K562 (cell line): ENCODE measurements around the gene MICU1. TPM values are rescaled to one million over a fixed set of nuclear protein-coding genes. Genes with fewer than 3 reads are reported as not detected.
A peak's percentile ranks its signal among the peaks of the same experiment; 100 is the strongest.

ENCODE experiments used
- BHLHE40 ChIP-seq: IDR thresholded peaks from 2 replicates; pipeline ENCODE4 v1.6.1; 2011; ENCODE audit warnings: low read length, improper control_type of control experiment
- BRD9 ChIP-seq: fragments of 450-650 bp; IDR thresholded peaks from 2 replicates; pipeline ENCODE4 v1.6.1; 2018; ENCODE audit warnings: low read depth; ENCODE audit not compliant: partially characterized antibody
- DEAF1 ChIP-seq: fragments of 450-650 bp; formaldehyde crosslinking; IDR thresholded peaks from 2 replicates; pipeline ENCODE4 v1.4.0; 2020; ENCODE audit warnings: mild to moderate bottlenecking, moderate library complexity
- HINFP ChIP-seq: fragments of 450-650 bp; conservative IDR thresholded peaks from 2 replicates; pipeline ENCODE4 v1.6.1; 2016; ENCODE audit warnings: missing genetic modification characterization, low read depth, mild to moderate bottlenecking, control low read depth, missing compliant biosample characterization
- KLF13 ChIP-seq: fragments of 450-650 bp; IDR thresholded peaks from 2 replicates; pipeline ENCODE4 v1.6.1; 2016; ENCODE audit warnings: missing genetic modification characterization, low read depth, mild to moderate bottlenecking, missing compliant biosample characterization, moderate library complexity, borderline replicate concordance
- MAZ ChIP-seq, 2 experiments: fragments of 450-650 bp in 1 of 2; sonication (generic) in 1 of 2; formaldehyde crosslinking; IDR thresholded peaks in 1 of 2; conservative IDR thresholded peaks in 1 of 2; 2 replicates each; pipeline versions ENCODE4 v1.4.0 to v1.5.0; 2020; ENCODE audit warnings: mild to moderate bottlenecking in 1 of 2, missing genetic modification reagents in 1 of 2
- MNT ChIP-seq, 2 experiments: fragments of 450-650 bp; conservative IDR thresholded peaks; 2 replicates each; pipeline ENCODE4 v1.6.1; 2017; ENCODE audit warnings: mild to moderate bottlenecking in 2 of 2, moderate library complexity in 2 of 2
- RREB1 ChIP-seq: fragments of 250-450 bp; sonication (Bioruptor Pico); IDR thresholded peaks from 2 replicates; pipeline ENCODE4 v1.4.0; 2020
- VEZF1 ChIP-seq: fragments of 200-800 bp; sonication (Bioruptor generic); IDR thresholded peaks from 2 replicates; pipeline ENCODE4 v1.6.1; 2017; ENCODE audit warnings: missing genetic modification characterization, missing compliant biosample characterization
- ZNF740 ChIP-seq, 3 experiments: fragments of 200-800 bp in 1 of 3; sonication (Bioruptor generic) in 1 of 3; sonication (generic) in 1 of 3; formaldehyde crosslinking in 1 of 3; IDR thresholded peaks; 2 replicates each; pipeline versions ENCODE4 v1.6.1 to v1.8.0; 2016 to 2022; ENCODE audit warnings: mild to moderate bottlenecking in 2 of 3, missing compliant biosample characterization in 2 of 3, missing genetic modification characterization in 2 of 3, missing genetic modification reagents in 1 of 3
- polyA plus RNA-seq, 8 experiments: library from polyadenylated mRNA; depleted of rRNA in 4 of 8; stranded (reverse) in 5 of 8; unstranded in 3 of 8; fragments of >200 nt; fragmentation: Nextera tagmentation in 2 of 8; fragmentation: Illumina TruSeq in 1 of 8; extraction: Ambion mirVana in 2 of 8; extraction: Trizol in 1 of 8; gene quantifications; 2 replicates each; pipeline versions ENCODE4 v1.2.1 to v1.2.3, GENCODE V29; 2011 to 2014; ENCODE audit warnings: inconsistent platforms in 1 of 8, missing spikeins in 1 of 8
- total RNA-seq, 7 experiments: library from RNA; depleted of rRNA in 6 of 7; stranded (reverse); fragments of >200 nt in 6 of 7; fragmentation: Illumina TruSeq in 2 of 7; extraction: Trizol in 2 of 7; gene quantifications; 2 replicates each; pipeline versions ENCODE4 v1.2.1 to v1.2.3, GENCODE V29; 2011 to 2021; ENCODE audit warnings: low replicate concordance in 1 of 7

The MICU1 gene
- total and polyA plus RNA-seq, 9 of the 15 experiments (the other 6 are each of a cell fraction or from before 2014, with no cell fraction given): 29.3 to 76.8 (median 48.4) TPM

- TF ChIP-seq MNT (conservative IDR thresholded peaks at IDR 0.05): no peak
- TF ChIP-seq VEZF1 (CRISPR knock-in tag): peak; percentile 88; the same call in 1 of the 2 replicates
- peak; percentile 13; the same call in 1 of the 2 replicates for TF ChIP-seq RREB1
- peak; percentile 46; the same call in 1 of the 2 replicates for TF ChIP-seq BHLHE40
- 0 out of 2 replicates have a peak, but pooled peaks have one; percentile 16 for TF ChIP-seq ZNF740 (CRISPR knock-in tag; IDR thresholded peaks at IDR 0.05)
- peak; percentile 61 to 72; a peak in 3 of 4 replicates for TF ChIP-seq ZNF740 (tag; IDR thresholded peaks at IDR 0.05)
- 0 out of 2 replicates have a peak, but pooled peaks have one; percentile 34 for TF ChIP-seq HINFP (tag)
- peak in 1 of 2 experiments; percentile 20; a peak in 1 of 4 replicates for TF ChIP-seq MAZ (CRISPR knock-in tag; conservative IDR thresholded peaks at IDR 0.05 in 1 of 2, IDR thresholded peaks at IDR 0.05 in 1 of 2)
- TF ChIP-seq BRD9: peak; percentile 0
- 0 out of 2 replicates have a peak, but pooled peaks have one; percentile 33 for TF ChIP-seq KLF13 (tag)
- TF ChIP-seq DEAF1 (CRISPR knock-in tag): peak; percentile 28
These were observed 304.4 kb downstream of the MICU1 start (continued) for GRCh38 chr10:72321248-72322029.
